Activated CD8-positive, alpha-beta T cell treated with anti-CD3 and anti-CD28 coated beads, Interleukin-2, amount 10 ng/mL, durations not matched to agents 7 days and 5 days (primary cell): ENCODE measurements around the gene PRRG3. TPM values are rescaled to one million over a fixed set of nuclear protein-coding genes. Genes with fewer than 3 reads are reported as not detected.

ENCODE experiments used
- ATAC-seq: fragments of 150-1000 bp; cut with Tn5 transposase; one replicate; pipeline ENCODE4 v1.10.0; 2021; ENCODE audit warnings: moderate library complexity
- CTCF ChIA-PET: fragments of 350-600 bp; sonication (Branson Sonifier 250); formaldehyde crosslinking; loops from one replicate; lab custom pipeline; 2021; ENCODE audit warnings: antibody characterized with exemption; lab: Charles Lee
- POLR2A ChIA-PET: fragments of 350-600 bp; sonication (Branson Sonifier 250); formaldehyde crosslinking; loops from one replicate; lab custom pipeline; 2021; ENCODE audit warnings: antibody characterized with exemption; lab: Charles Lee
- DNase-seq: peaks from one replicate; pipeline ENCODE4 v3.0.0-alpha.2; 2020
- H3K27ac Mint-ChIP-seq: one replicate; pipeline ENCODE4 v1.8.0; 2021; ENCODE audit warnings: mild to moderate bottlenecking, mixed read lengths
- H3K27me3 Mint-ChIP-seq: one replicate; pipeline ENCODE4 v1.8.0; 2021; ENCODE audit warnings: low read depth, mixed read lengths
- H3K36me3 Mint-ChIP-seq: one replicate; pipeline ENCODE4 v1.8.0; 2021; ENCODE audit warnings: low read depth, mixed read lengths
- H3K4me1 Mint-ChIP-seq: one replicate; pipeline ENCODE4 v1.8.0; 2021; ENCODE audit warnings: low read depth, mixed read lengths
- H3K4me3 Mint-ChIP-seq: one replicate; pipeline ENCODE4 v1.8.0; 2021; ENCODE audit warnings: mild to moderate bottlenecking, mixed read lengths
- H3K9me3 Mint-ChIP-seq: one replicate; pipeline ENCODE4 v1.8.0; 2022; ENCODE audit warnings: mixed read lengths; ENCODE audit not compliant: insufficient read depth
- total RNA-seq, 2 experiments: library from RNA; stranded (reverse); gene quantifications; one replicate each; pipeline ENCODE4 v1.2.3, GENCODE V29; 2021

PRRG3 gene
- total RNA-seq, 2 experiments from 2014 or later, result not detected

GRCh38 chrX:151729056-151729725 is 33.9 kb downstream of the PRRG3 start:
- ChIA-PET CTCF (no interaction called here), POLR2A (no interaction called here)
- Mint-ChIP-seq H3K27ac (no peak overlapping the region), H3K27me3 (peaks cover 3% of the 10 kb centered on the region), H3K36me3 (no peaks in the 10 kb centered on the region), H3K4me3 (no peak overlapping the region), H3K9me3 (no peaks in the 10 kb centered on the region), H3K4me1 (no peaks in the 10 kb centered on the region)
- DNase-seq (no peak), ATAC-seq (no peak)

- H3K27ac Mint-ChIP-seq, result no peak within 1 kb of the TSS
- H3K36me3 Mint-ChIP-seq, result no peaks in the 10 kb centered on the region
- ATAC-seq (no peak), DNase-seq (no peak)
- ChIA-PET POLR2A (no interaction called here), CTCF (no interaction called here)
- peaks cover 3% of the 10 kb centered on the region for H3K27me3 Mint-ChIP-seq
- H3K4me3 Mint-ChIP-seq, result no peak within 1 kb of the TSS
- no peaks in the 10 kb centered on the region for H3K9me3 Mint-ChIP-seq
- no peaks in the 10 kb centered on the region for H3K4me1 Mint-ChIP-seq
These were observed 39.2 kb downstream of the PRRG3 start, which contains the start of gene CNGA2 for GRCh38 chrX:151734446-151734845. Gene CNGA2, plus strand, starts transcription at chrX:151734746. Its CDS starts 3,738 bp downstream, at chrX:151738484.

GRCh38 chrX:151735219-151735618 is 40.0 kb downstream of the PRRG3 start:
- DNase-seq (no peak), ATAC-seq (no peak)
- H3K27me3 Mint-ChIP-seq, result peaks cover 3% of the 10 kb centered on the region
- ChIA-PET POLR2A (no interaction called here), CTCF (no interaction called here)
- no peaks in the 10 kb centered on the region for H3K36me3 Mint-ChIP-seq
- H3K27ac Mint-ChIP-seq, result no peak overlapping the region
- no peaks in the 10 kb centered on the region for H3K4me1 Mint-ChIP-seq
- H3K9me3 Mint-ChIP-seq, result no peaks in the 10 kb centered on the region
- H3K4me3 Mint-ChIP-seq, result no peak overlapping the region

GRCh38 chrX:151736685-151737084 is 41.4 kb downstream of the PRRG3 start:
- DNase-seq (no peak), ATAC-seq (no peak)
- Mint-ChIP-seq H3K27me3 (peaks cover 3% of the 10 kb centered on the region), H3K36me3 (no peaks in the 10 kb centered on the region), H3K27ac (no peak overlapping the region), H3K4me1 (no peaks in the 10 kb centered on the region), H3K9me3 (no peaks in the 10 kb centered on the region), H3K4me3 (no peak overlapping the region)
- ChIA-PET POLR2A (no interaction called here), CTCF (no interaction called here)

- H3K9me3 Mint-ChIP-seq, result no peaks in the 10 kb centered on the region
- CTCF ChIA-PET, result no interaction called here
- H3K27ac Mint-ChIP-seq, result no peak overlapping the region
These were observed 42.2 kb downstream of the PRRG3 start for GRCh38 chrX:151737494-151737893.

GRCh38 chrX:151738751-151739150 is 43.5 kb downstream of the PRRG3 start:
- ATAC-seq, result no peak
- no peak overlapping the region for H3K27ac Mint-ChIP-seq
- H3K36me3 Mint-ChIP-seq, result no peaks in the 10 kb centered on the region
- no peaks in the 10 kb centered on the region for H3K9me3 Mint-ChIP-seq
- no peaks in the 10 kb centered on the region for H3K4me1 Mint-ChIP-seq
- H3K27me3 Mint-ChIP-seq, result no peaks in the 10 kb centered on the region
- ChIA-PET CTCF (no interaction called here), POLR2A (no interaction called here)
- H3K4me3 Mint-ChIP-seq, result no peak overlapping the region
- no peak for DNase-seq

More at GRCh38 chrX:151737494-151737893, 42.2 kb downstream of the PRRG3 start:
- no peaks in the 10 kb centered on the region for H3K27me3 Mint-ChIP-seq
- no peaks in the 10 kb centered on the region for H3K4me1 Mint-ChIP-seq
- no peak for DNase-seq
- H3K4me3 Mint-ChIP-seq, result no peak overlapping the region
- H3K36me3 Mint-ChIP-seq, result no peaks in the 10 kb centered on the region
- POLR2A ChIA-PET, result no interaction called here
- ATAC-seq, result no peak

GRCh38 chrX:151741606-151742005 is 46.3 kb downstream of the PRRG3 start:
- Mint-ChIP-seq H3K27me3 (no peaks in the 10 kb centered on the region), H3K4me3 (no peak overlapping the region), H3K36me3 (no peaks in the 10 kb centered on the region), H3K4me1 (no peaks in the 10 kb centered on the region), H3K9me3 (no peaks in the 10 kb centered on the region), H3K27ac (no peak overlapping the region)
- ChIA-PET CTCF (no interaction called here), POLR2A (no interaction called here)
- ATAC-seq, result no peak
- no peak for DNase-seq

GRCh38 chrX:151742311-151742710 is 47.1 kb downstream of the PRRG3 start:
- no peaks in the 10 kb centered on the region for H3K4me1 Mint-ChIP-seq
- H3K27ac Mint-ChIP-seq, result no peak overlapping the region
- no peaks in the 10 kb centered on the region for H3K36me3 Mint-ChIP-seq
- no peak for DNase-seq
- CTCF ChIA-PET, result no interaction called here
- POLR2A ChIA-PET, result no interaction called here
- no peaks in the 10 kb centered on the region for H3K27me3 Mint-ChIP-seq
- ATAC-seq, result no peak
- no peak overlapping the region for H3K4me3 Mint-ChIP-seq
- no peaks in the 10 kb centered on the region for H3K9me3 Mint-ChIP-seq

GRCh38 chrX:151743651-151744470 is 48.6 kb downstream of the PRRG3 start:
- ATAC-seq (no peak), DNase-seq (no peak)
- ChIA-PET POLR2A (no interaction called here), CTCF (no interaction called here)
- Mint-ChIP-seq H3K4me1 (no peaks in the 10 kb centered on the region), H3K9me3 (no peaks in the 10 kb centered on the region), H3K4me3 (no peak overlapping the region), H3K27me3 (no peaks in the 10 kb centered on the region), H3K36me3 (no peaks in the 10 kb centered on the region), H3K27ac (no peak overlapping the region)

- Mint-ChIP-seq H3K27me3 (peaks cover 2% of the 10 kb centered on the region), H3K4me3 (no peak overlapping the region), H3K4me1 (no peaks in the 10 kb centered on the region), H3K9me3 (no peaks in the 10 kb centered on the region), H3K36me3 (no peaks in the 10 kb centered on the region), H3K27ac (no peak overlapping the region)
- no peak for DNase-seq
- ChIA-PET POLR2A (no interaction called here), CTCF (no interaction called here)
- ATAC-seq, result no peak
These were observed 50.4 kb downstream of the PRRG3 start for GRCh38 chrX:151745651-151746050.

GRCh38 chrX:151746502-151746901 is 51.2 kb downstream of the PRRG3 start:
- no peak for DNase-seq
- Mint-ChIP-seq H3K4me3 (no peak overlapping the region), H3K27me3 (peaks cover 2% of the 10 kb centered on the region), H3K4me1 (no peaks in the 10 kb centered on the region), H3K9me3 (no peaks in the 10 kb centered on the region), H3K27ac (no peak overlapping the region), H3K36me3 (no peaks in the 10 kb centered on the region)
- POLR2A ChIA-PET, result no interaction called here
- CTCF ChIA-PET, result no interaction called here
- no peak for ATAC-seq

- DNase-seq, result no peak
- H3K9me3 Mint-ChIP-seq, result no peaks in the 10 kb centered on the region
- POLR2A ChIA-PET, result no interaction called here
- H3K4me1 Mint-ChIP-seq, result no peaks in the 10 kb centered on the region
- no peak overlapping the region for H3K4me3 Mint-ChIP-seq
- no peaks in the 10 kb centered on the region for H3K36me3 Mint-ChIP-seq
- peaks cover 2% of the 10 kb centered on the region for H3K27me3 Mint-ChIP-seq
- no peak overlapping the region for H3K27ac Mint-ChIP-seq
- no peak for ATAC-seq
- CTCF ChIA-PET, result interaction anchor here (1.0 kb wide), 1 partner anchor 882 kb away, joined by 4 read pairs; no protein-coding TSS in a partner anchor
These were observed 55.3 kb downstream of the PRRG3 start for GRCh38 chrX:151750511-151750910.
